Vagina (tissue), 2 donors: ENCODE measurements around the gene GPR75. TPM values are rescaled to one million over a fixed set of nuclear protein-coding genes. Genes with fewer than 3 reads are reported as not detected.

Experiments used
- DNase-seq, 2 donors: peaks; one replicate each; pipeline ENCODE4 v3.0.0-alpha.2; 2017; ENCODE audit errors: extremely low spot score in 2 of 2
- H3K27ac ChIP-seq: fragments of 200-600 bp; sonication (generic); one replicate; pipeline ENCODE4 v1.5.1; 2019
- H3K27me3 ChIP-seq: fragments of 200-600 bp; sonication (generic); one replicate; pipeline ENCODE4 v1.5.1; 2019
- H3K36me3 ChIP-seq, 2 donors: fragments of 200-600 bp; sonication (generic); one replicate each; pipeline ENCODE4 v1.5.1; 2017 to 2019
- H3K4me1 ChIP-seq: fragments of 200-600 bp; sonication (generic); one replicate; pipeline ENCODE4 v1.5.1; 2019
- H3K4me3 ChIP-seq, 2 donors: fragments of 200-600 bp; sonication (generic); 1 replicate in 1 of 2; 2 replicates in 1 of 2; pipeline ENCODE4 v1.5.1; 2016 to 2019
- H3K9me3 ChIP-seq: fragments of 200-600 bp; sonication (generic); one replicate; pipeline ENCODE4 v1.5.1; 2019
- POLR2A ChIP-seq, 2 donors: fragments of 450-650 bp; IDR thresholded peaks; one replicate each; pipeline ENCODE4 v1.6.1; 2017; ENCODE audit warnings: antibody characterized with exemption in 2 of 2, mild to moderate bottlenecking in 2 of 2, moderate library complexity in 2 of 2
- POLR2AphosphoS5 ChIP-seq, 2 donors: sonication (generic); formaldehyde crosslinking; IDR thresholded peaks; one replicate each; pipeline ENCODE4 v1.9.0; 2017; ENCODE audit warnings: antibody characterized with exemption in 2 of 2, mild to moderate bottlenecking in 2 of 2, low read depth in 1 of 2; ENCODE audit not compliant: insufficient read depth in 1 of 2
- intact Hi-C: fragments of 100-400 bp; cut with DNase I; formaldehyde crosslinking; loops from one replicate; pipeline ENCODE4 v1.15.1; 2023
- microRNA-seq: library from miRNA; unstranded; fragments of <30 nt; microRNA quantifications from one replicate; pipeline ENCODE4, GENCODE V29; 2017; ENCODE audit warnings: borderline number of aligned reads, borderline replicate concordance
- small RNA-seq: library from RNA; depleted of rRNA; stranded (forward); fragments of <200 nt; gene quantifications from one replicate; pipeline ENCODE3, GENCODE V24; 2016
- total RNA-seq: library from RNA; depleted of rRNA; stranded (reverse); fragments of >200 nt; gene quantifications from one replicate; pipeline ENCODE4 v1.2.3, GENCODE V29; 2016
- TF ChIP-seq, protein P1 (sequence below), 3 experiments: fragments of 450-650 bp in 2 of 3; fragments of 200-600 bp in 1 of 3; sonication (generic) in 1 of 3; IDR thresholded peaks; one replicate each; pipeline ENCODE4 v1.5.1; 2017 to 2019; ENCODE audit warnings: antibody characterized with exemption in 3 of 3, mild to moderate bottlenecking in 2 of 3, moderate library complexity in 2 of 3

The GPR75 gene
- total RNA-seq, 1 donor from 2014 or later = 5.4 TPM

DNA sequence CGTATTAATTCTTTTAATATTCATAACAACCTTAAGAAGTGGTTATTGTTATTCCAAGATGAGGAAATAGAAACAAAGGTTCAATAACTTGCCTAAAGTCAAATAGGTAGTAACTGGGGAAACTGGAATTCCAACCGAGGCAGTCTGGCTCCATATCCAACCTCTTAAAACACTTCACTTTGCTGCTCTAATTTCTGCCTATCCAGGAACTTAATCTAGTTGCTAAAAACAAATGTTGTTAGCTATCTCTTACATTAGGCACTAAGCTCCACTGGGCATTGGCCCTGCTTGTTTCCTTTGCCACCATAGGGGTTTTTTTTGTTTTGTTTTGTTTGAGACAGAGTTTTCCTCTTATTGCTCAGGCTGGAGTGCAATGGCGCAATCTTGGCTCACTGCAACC lies 48.2 kb downstream of the GPR75 start:
- no peak for DNase-seq
- Histone ChIP-seq H3K4me1 (no peaks in the 10 kb centered on the region), H3K27ac (no peak overlapping the region), H3K4me3 (no peak overlapping the region), H3K9me3 (no peaks in the 10 kb centered on the region), H3K27me3 (no peaks in the 10 kb centered on the region), H3K36me3 (peaks cover 0 to 64% of the 10 kb centered on the region in 2 donors)
- TF ChIP-seq, protein P1, sequence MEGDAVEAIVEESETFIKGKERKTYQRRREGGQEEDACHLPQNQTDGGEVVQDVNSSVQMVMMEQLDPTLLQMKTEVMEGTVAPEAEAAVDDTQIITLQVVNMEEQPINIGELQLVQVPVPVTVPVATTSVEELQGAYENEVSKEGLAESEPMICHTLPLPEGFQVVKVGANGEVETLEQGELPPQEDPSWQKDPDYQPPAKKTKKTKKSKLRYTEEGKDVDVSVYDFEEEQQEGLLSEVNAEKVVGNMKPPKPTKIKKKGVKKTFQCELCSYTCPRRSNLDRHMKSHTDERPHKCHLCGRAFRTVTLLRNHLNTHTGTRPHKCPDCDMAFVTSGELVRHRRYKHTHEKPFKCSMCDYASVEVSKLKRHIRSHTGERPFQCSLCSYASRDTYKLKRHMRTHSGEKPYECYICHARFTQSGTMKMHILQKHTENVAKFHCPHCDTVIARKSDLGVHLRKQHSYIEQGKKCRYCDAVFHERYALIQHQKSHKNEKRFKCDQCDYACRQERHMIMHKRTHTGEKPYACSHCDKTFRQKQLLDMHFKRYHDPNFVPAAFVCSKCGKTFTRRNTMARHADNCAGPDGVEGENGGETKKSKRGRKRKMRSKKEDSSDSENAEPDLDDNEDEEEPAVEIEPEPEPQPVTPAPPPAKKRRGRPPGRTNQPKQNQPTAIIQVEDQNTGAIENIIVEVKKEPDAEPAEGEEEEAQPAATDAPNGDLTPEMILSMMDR (IDR thresholded peaks at IDR 0.05) = no peak
- TF ChIP-seq POLR2A (IDR thresholded peaks at IDR 0.05) (no peak), POLR2AphosphoS5 (IDR thresholded peaks at IDR 0.05; ENCODE audit: insufficient read depth in 1 of 2, low read depth in 1 of 2) (no peak)
- intact Hi-C loops = no loop called here

Small RNA genes within 50 kb of the gene (microRNA-seq; reads per million reads assigned to microRNA genes)
- not detected for gene MIR3682

Small RNA genes within 50 kb of the gene (small RNA-seq; reads per million reads assigned to genes)
- gene MIR3682 = not detected

Other genes starting within 250 kb of the GPR75 start
- 1.7 TPM for gene CHAC2, start 92.2 kb downstream of the GPR75 start, total RNA-seq
- 13.5 TPM for gene ASB3, start 73.0 kb downstream of the GPR75 start, total RNA-seq
- gene ERLEC1, start 72.9 kb downstream of the GPR75 start, total RNA-seq = 84.5 TPM
- 71.2 TPM for gene PSME4, start 111.0 kb upstream of the GPR75 start, total RNA-seq